T-helper 1 cell treated with Interleukin-12 subunit alpha and Interleukin-12 subunit beta and Interleukin-4 antibody, amounts not matched to agents 30 μg/mL and 1 μg/mL, for 36 hours (primary cell): Measurements from ENCODE around the gene GTF2H4.

Source experiments
- H3K27ac Mint-ChIP-seq: one replicate; pipeline ENCODE4 v1.8.0; 2021; ENCODE audit warnings: mild to moderate bottlenecking, mixed read lengths
- H3K27me3 Mint-ChIP-seq: one replicate; pipeline ENCODE4 v1.8.0; 2021; ENCODE audit warnings: low read depth, mixed read lengths
- H3K36me3 Mint-ChIP-seq: one replicate; pipeline ENCODE4 v1.8.0; 2021; ENCODE audit warnings: low read depth, mixed read lengths
- H3K4me1 Mint-ChIP-seq: one replicate; pipeline ENCODE4 v1.8.0; 2021; ENCODE audit warnings: low read depth, mixed read lengths
- H3K4me3 Mint-ChIP-seq: one replicate; pipeline ENCODE4 v1.8.0; 2021; ENCODE audit warnings: mild to moderate bottlenecking, moderate library complexity, mixed read lengths
- H3K9me3 Mint-ChIP-seq: one replicate; pipeline ENCODE4 v1.8.0; 2021; ENCODE audit warnings: mixed read lengths

The GTF2H4 gene

GRCh38 chr6:30935018-30935417 is 27.0 kb downstream of the GTF2H4 start:
- no peaks in the 10 kb centered on the region for H3K4me1 Mint-ChIP-seq
- no peaks in the 10 kb centered on the region for H3K36me3 Mint-ChIP-seq
- H3K27me3 Mint-ChIP-seq: peaks cover 18% of the 10 kb centered on the region
- no peaks in the 10 kb centered on the region for H3K9me3 Mint-ChIP-seq
- no peak overlapping the region for H3K27ac Mint-ChIP-seq
- H3K4me3 Mint-ChIP-seq: no peak overlapping the region

GRCh38 chr6:30937265-30937664 is 29.3 kb downstream of the GTF2H4 start:
- Mint-ChIP-seq H3K27me3 (peaks cover 35% of the 10 kb centered on the region), H3K27ac (no peak overlapping the region), H3K4me3 (no peak overlapping the region), H3K36me3 (no peaks in the 10 kb centered on the region), H3K9me3 (no peaks in the 10 kb centered on the region), H3K4me1 (no peaks in the 10 kb centered on the region)

GRCh38 chr6:30938730-30939129 is 30.7 kb downstream of the GTF2H4 start:
- H3K36me3 Mint-ChIP-seq: no peaks in the 10 kb centered on the region
- no peak overlapping the region for H3K4me3 Mint-ChIP-seq
- H3K4me1 Mint-ChIP-seq: no peaks in the 10 kb centered on the region
- peaks cover 49% of the 10 kb centered on the region for H3K27me3 Mint-ChIP-seq
- no peak overlapping the region for H3K27ac Mint-ChIP-seq
- no peaks in the 10 kb centered on the region for H3K9me3 Mint-ChIP-seq

GRCh38 chr6:30939473-30939872 is 31.5 kb downstream of the GTF2H4 start:
- H3K27me3 Mint-ChIP-seq: peaks cover 55% of the 10 kb centered on the region

GRCh38 chr6:30940361-30940986 is 32.5 kb downstream of the GTF2H4 start, which contains the start of gene MUCL3:
MUCL3 (plus strand) TSS chr6:30940973; CDS start chr6:30941000, 27 bp downstream.
- Mint-ChIP-seq H3K36me3 (no peaks in the 10 kb centered on the region), H3K4me3 (no peak within 1 kb of the TSS), H3K4me1 (no peaks in the 10 kb centered on the region), H3K27ac (no peak within 1 kb of the TSS), H3K27me3 (peaks cover 61% of the 10 kb centered on the region), H3K9me3 (no peaks in the 10 kb centered on the region)

More at GRCh38 chr6:30939473-30939872, 31.5 kb downstream of the GTF2H4 start:
- Mint-ChIP-seq H3K9me3 (no peaks in the 10 kb centered on the region), H3K4me3 (no peak overlapping the region), H3K4me1 (no peaks in the 10 kb centered on the region), H3K36me3 (no peaks in the 10 kb centered on the region), H3K27ac (no peak overlapping the region)

- Mint-ChIP-seq H3K27ac (no peak overlapping the region), H3K9me3 (no peaks in the 10 kb centered on the region), H3K27me3 (peaks cover 71% of the 10 kb centered on the region), H3K4me3 (no peak overlapping the region), H3K4me1 (no peaks in the 10 kb centered on the region), H3K36me3 (no peaks in the 10 kb centered on the region)
Observed at GRCh38 chr6:30942338-30943060, 34.5 kb downstream of the GTF2H4 start.

- Mint-ChIP-seq H3K27ac (no peak overlapping the region), H3K4me1 (no peaks in the 10 kb centered on the region), H3K9me3 (no peaks in the 10 kb centered on the region), H3K4me3 (no peak overlapping the region), H3K27me3 (peaks cover 80% of the 10 kb centered on the region), H3K36me3 (no peaks in the 10 kb centered on the region)
Observed at GRCh38 chr6:30944051-30944450, 36.0 kb downstream of the GTF2H4 start.

GRCh38 chr6:30945281-30945680 is 37.3 kb downstream of the GTF2H4 start:
- H3K27me3 Mint-ChIP-seq: peaks cover 86% of the 10 kb centered on the region
- no peaks in the 10 kb centered on the region for H3K9me3 Mint-ChIP-seq
- H3K4me1 Mint-ChIP-seq: no peaks in the 10 kb centered on the region
- H3K27ac Mint-ChIP-seq: no peak overlapping the region
- H3K36me3 Mint-ChIP-seq: no peaks in the 10 kb centered on the region
- H3K4me3 Mint-ChIP-seq: no peak overlapping the region

- Mint-ChIP-seq H3K27me3 (peaks cover 89% of the 10 kb centered on the region), H3K27ac (no peak overlapping the region), H3K36me3 (no peaks in the 10 kb centered on the region), H3K4me3 (no peak overlapping the region), H3K9me3 (no peaks in the 10 kb centered on the region), H3K4me1 (peaks cover 3% of the 10 kb centered on the region)
Observed at GRCh38 chr6:30947231-30947630, 39.2 kb downstream of the GTF2H4 start.

GRCh38 chr6:30948811-30949210 is 40.8 kb downstream of the GTF2H4 start:
- Mint-ChIP-seq H3K27me3 (peaks cover 88% of the 10 kb centered on the region), H3K36me3 (no peaks in the 10 kb centered on the region), H3K4me3 (no peak overlapping the region), H3K27ac (no peak overlapping the region), H3K4me1 (peaks cover 3% of the 10 kb centered on the region), H3K9me3 (no peaks in the 10 kb centered on the region)

- Mint-ChIP-seq H3K9me3 (no peaks in the 10 kb centered on the region), H3K36me3 (no peaks in the 10 kb centered on the region), H3K4me1 (peaks cover 8% of the 10 kb centered on the region), H3K4me3 (no peak overlapping the region), H3K27ac (no peak overlapping the region), H3K27me3 (peaks cover 92% of the 10 kb centered on the region)
Observed at GRCh38 chr6:30951907-30952469, 44.0 kb downstream of the GTF2H4 start.

GRCh38 chr6:30954631-30955366 is 46.8 kb downstream of the GTF2H4 start:
- H3K4me3 Mint-ChIP-seq: peak overlapping the region; percentile 57
- H3K27me3 Mint-ChIP-seq: peaks cover 86% of the 10 kb centered on the region
- H3K27ac Mint-ChIP-seq: no peak overlapping the region
- peaks cover 8% of the 10 kb centered on the region for H3K4me1 Mint-ChIP-seq
- no peaks in the 10 kb centered on the region for H3K36me3 Mint-ChIP-seq
- no peaks in the 10 kb centered on the region for H3K9me3 Mint-ChIP-seq

GRCh38 chr6:30955367-30956042 is 47.5 kb downstream of the GTF2H4 start:
- H3K27me3 Mint-ChIP-seq: peaks cover 81% of the 10 kb centered on the region
- no peaks in the 10 kb centered on the region for H3K36me3 Mint-ChIP-seq

GRCh38 chr6:30957716-30958115 is 49.7 kb downstream of the GTF2H4 start:
- H3K9me3 Mint-ChIP-seq: no peaks in the 10 kb centered on the region
- peaks cover 8% of the 10 kb centered on the region for H3K4me1 Mint-ChIP-seq
- peaks cover 67% of the 10 kb centered on the region for H3K27me3 Mint-ChIP-seq
- H3K36me3 Mint-ChIP-seq: no peaks in the 10 kb centered on the region
- H3K27ac Mint-ChIP-seq: no peak overlapping the region
- no peak overlapping the region for H3K4me3 Mint-ChIP-seq

More at GRCh38 chr6:30955367-30956042, 47.5 kb downstream of the GTF2H4 start:
- Mint-ChIP-seq H3K4me3 (peak overlapping the region; percentile 64), H3K9me3 (no peaks in the 10 kb centered on the region), H3K27ac (no peak overlapping the region), H3K4me1 (peaks cover 8% of the 10 kb centered on the region)
